ENCODE measurements around the gene RAD51AP2. TPM values are rescaled to one million over a fixed set of nuclear protein-coding genes. Genes with fewer than 3 reads are reported as not detected.

Gene RAD51AP2
- total and polyA plus RNA-seq, 2 donors (not counting 3 experiments of a cell fraction or from before 2014, with no cell fraction given) = not detected

DNA sequence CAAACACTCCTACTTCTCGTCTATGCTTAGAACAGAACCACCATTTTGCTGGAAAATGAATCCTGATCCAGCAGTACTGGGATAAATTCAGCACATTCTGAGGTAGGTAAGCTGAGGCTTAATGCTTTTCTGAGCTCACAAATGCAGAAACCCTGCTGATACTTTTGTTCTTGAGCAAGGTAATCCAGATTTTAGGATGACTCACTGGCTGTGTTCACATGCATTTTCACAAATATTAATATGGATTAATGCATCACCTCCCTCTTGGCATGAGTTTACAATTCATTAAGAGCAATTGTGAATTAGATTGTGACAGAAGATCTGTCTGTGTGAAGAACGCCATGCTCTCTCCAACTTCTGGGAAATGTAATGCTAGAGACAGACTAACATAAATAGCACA is 42.2 kb downstream of the RAD51AP2 start:
- FAIRE-seq (no peak), DNase-seq (ENCODE audit: low read depth, low spot score) (no peak)
- Histone ChIP-seq H3K4me3 (replicated peaks in 1 of 3; ENCODE audit: insufficient read depth in 1 of 3, low read depth in 1 of 3, low read length in 3 of 3) (no peak overlapping the region), H3K36me3 (ENCODE audit: control insufficient read depth in 2 of 2, extremely low read depth in 1 of 2, insufficient read depth in 2 of 2, low read length in 2 of 2) (no peaks in the 10 kb centered on the region), H3K9me1 (replicated peaks; ENCODE audit: control insufficient read depth, extremely low read depth, insufficient read depth, low read length) (no peaks in the 10 kb centered on the region), H3K4me1 (ENCODE audit: control insufficient read depth, extremely low read depth, insufficient read depth, low read length) (no peaks in the 10 kb centered on the region), H4K20me1 (replicated peaks; ENCODE audit: control insufficient read depth, extremely low read depth, insufficient read depth, low read length) (no peaks in the 10 kb centered on the region), H3K9me3 (replicated peaks; ENCODE audit: control insufficient read depth, insufficient read depth, low read length) (no peaks in the 10 kb centered on the region), H3K27me3 (ENCODE audit: control insufficient read depth in 2 of 2, insufficient read depth in 2 of 2, low read length in 2 of 2) (no peaks in the 10 kb centered on the region), H3K9ac (replicated peaks; ENCODE audit: extremely low read depth, insufficient read depth, low read length) (no peak overlapping the region), H3K79me2 (ENCODE audit: control insufficient read depth, insufficient read depth, low read length) (no peaks in the 10 kb centered on the region), H3K27ac (ENCODE audit: insufficient read depth, low read depth, low read length) (no peak overlapping the region), H3K4me2 (ENCODE audit: insufficient read depth, low read length) (no peak overlapping the region), H2AFZ (ENCODE audit: low read depth, low read length) (no peak overlapping the region)
- POLR2A ChIA-PET = no interaction called here
- intact Hi-C loops (cut with micrococcal nuclease) = no loop called here
- CTCF ChIA-PET = no interaction called here
- TF ChIP-seq FOS (IDR thresholded peaks at IDR 0.05; ENCODE audit: borderline replicate concordance, insufficient read depth, low read length) = no peak
- TF ChIP-seq GATA2 (IDR thresholded peaks at IDR 0.05; ENCODE audit: insufficient read depth, insufficient read length, low read depth, low read length) = no peak
- no peak for TF ChIP-seq MYC (IDR thresholded peaks at IDR 0.05; ENCODE audit: low read depth, low read length)
- TF ChIP-seq JUN (IDR thresholded peaks at IDR 0.05; ENCODE audit: borderline replicate concordance, insufficient read depth, insufficient read length, low read depth) = no peak
- TF ChIP-seq CTCF (IDR thresholded peaks at IDR 0.05; ENCODE audit: extremely low read depth in 1 of 2, insufficient read depth in 1 of 2, low read depth in 1 of 2, low read length in 2 of 2) = no peak
- no peak for TF ChIP-seq EZH2 (IDR thresholded peaks at IDR 0.05; ENCODE audit: borderline replicate concordance, low read depth, low read length, severe bottlenecking)
- no peak for TF ChIP-seq POLR2AphosphoS5 (IDR thresholded peaks at IDR 0.05; ENCODE audit: insufficient read depth, low read depth, low read length)
- no peak for TF ChIP-seq MAX (IDR thresholded peaks at IDR 0.05; ENCODE audit: insufficient read depth, insufficient read length)
- TF ChIP-seq POLR2A (IDR thresholded peaks at IDR 0.05; ENCODE audit: low read depth, low read length) = no peak
- dilution Hi-C loops (cut with MboI; ENCODE audit: extremely low pct_ligation_motif_present, low sequenced_read_pairs) = no loop called here
- BruUV-seq (replicated peaks) = no TSS peak
